ENCODE results near the gene PCK1. TPM values are rescaled to one million over a fixed set of nuclear protein-coding genes. Genes with fewer than 3 reads are reported as not detected.

The PCK1 gene
- total RNA-seq, 1 donor from 2014 or later = not detected

DNA sequence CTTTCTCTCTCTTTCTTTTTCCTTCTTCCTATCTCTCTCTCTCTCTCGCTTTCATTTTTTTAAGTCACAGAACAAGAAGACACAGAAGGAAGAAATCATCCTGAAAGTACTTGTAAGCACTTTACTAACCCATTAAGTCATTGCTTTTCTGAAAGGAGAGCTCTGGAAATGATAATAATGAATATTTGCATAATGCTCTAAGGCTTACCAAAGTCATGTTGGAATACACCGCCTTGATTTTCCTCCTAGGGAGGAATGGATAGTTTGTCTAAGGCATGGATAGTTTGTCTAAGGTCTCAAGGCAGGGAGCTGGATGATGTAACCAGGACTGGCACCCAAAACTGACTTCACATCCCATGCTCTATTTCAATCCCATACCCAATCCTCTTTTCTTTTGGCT, 23.1 kb upstream of the PCK1 start:
- Mint-ChIP-seq H3K4me1 (no peaks in the 10 kb centered on the region), H3K27me3 (ENCODE audit: low read depth) (peaks cover 43% of the 10 kb centered on the region)
- TF ChIP-seq, protein P1, sequence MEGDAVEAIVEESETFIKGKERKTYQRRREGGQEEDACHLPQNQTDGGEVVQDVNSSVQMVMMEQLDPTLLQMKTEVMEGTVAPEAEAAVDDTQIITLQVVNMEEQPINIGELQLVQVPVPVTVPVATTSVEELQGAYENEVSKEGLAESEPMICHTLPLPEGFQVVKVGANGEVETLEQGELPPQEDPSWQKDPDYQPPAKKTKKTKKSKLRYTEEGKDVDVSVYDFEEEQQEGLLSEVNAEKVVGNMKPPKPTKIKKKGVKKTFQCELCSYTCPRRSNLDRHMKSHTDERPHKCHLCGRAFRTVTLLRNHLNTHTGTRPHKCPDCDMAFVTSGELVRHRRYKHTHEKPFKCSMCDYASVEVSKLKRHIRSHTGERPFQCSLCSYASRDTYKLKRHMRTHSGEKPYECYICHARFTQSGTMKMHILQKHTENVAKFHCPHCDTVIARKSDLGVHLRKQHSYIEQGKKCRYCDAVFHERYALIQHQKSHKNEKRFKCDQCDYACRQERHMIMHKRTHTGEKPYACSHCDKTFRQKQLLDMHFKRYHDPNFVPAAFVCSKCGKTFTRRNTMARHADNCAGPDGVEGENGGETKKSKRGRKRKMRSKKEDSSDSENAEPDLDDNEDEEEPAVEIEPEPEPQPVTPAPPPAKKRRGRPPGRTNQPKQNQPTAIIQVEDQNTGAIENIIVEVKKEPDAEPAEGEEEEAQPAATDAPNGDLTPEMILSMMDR (conservative IDR thresholded peaks at IDR 0.05) = no peak

DNA sequence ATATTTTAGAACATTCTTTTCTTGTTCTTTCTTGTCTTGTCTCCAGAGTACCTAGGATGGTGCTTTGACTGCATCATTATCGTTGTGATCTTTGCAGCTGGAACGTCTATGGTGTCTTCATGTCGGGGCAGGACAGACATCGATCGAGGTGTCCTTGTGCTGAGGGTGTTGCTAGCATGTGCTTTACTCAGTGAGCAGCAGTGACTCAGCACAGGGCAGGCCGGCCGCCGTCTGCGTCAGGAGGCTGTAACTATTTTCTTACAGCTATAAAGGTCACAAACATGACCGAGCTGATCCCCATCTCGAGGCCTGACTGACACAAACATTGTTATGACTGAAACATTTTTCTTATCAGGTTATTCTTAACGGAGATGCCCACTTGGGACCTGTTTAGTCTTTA, 21.0 kb upstream of the PCK1 start:
- Mint-ChIP-seq H3K9me3 (peaks cover 3% of the 10 kb centered on the region), H3K4me3 (no peak overlapping the region), H3K27me3 (ENCODE audit: low read depth) (peaks cover 38% of the 10 kb centered on the region), H3K36me3 (ENCODE audit: low read depth) (no peaks in the 10 kb centered on the region), H3K4me1 (peaks cover 2% of the 10 kb centered on the region), H3K27ac (ENCODE audit: unreplicated experiment) (no peak overlapping the region)
- TF ChIP-seq, protein P1 (conservative IDR thresholded peaks at IDR 0.05) = no peak
- DNase-seq (ENCODE audit: low read depth, low spot score) = no peak

More for the DNA sequence above, 23.1 kb upstream of the PCK1 start:
- Mint-ChIP-seq H3K36me3 (ENCODE audit: low read depth) (no peaks in the 10 kb centered on the region), H3K27ac (ENCODE audit: unreplicated experiment) (no peak overlapping the region), H3K4me3 (no peak overlapping the region), H3K9me3 (peaks cover 4% of the 10 kb centered on the region)
- no peak for DNase-seq (ENCODE audit: low read depth, low spot score)

DNA sequence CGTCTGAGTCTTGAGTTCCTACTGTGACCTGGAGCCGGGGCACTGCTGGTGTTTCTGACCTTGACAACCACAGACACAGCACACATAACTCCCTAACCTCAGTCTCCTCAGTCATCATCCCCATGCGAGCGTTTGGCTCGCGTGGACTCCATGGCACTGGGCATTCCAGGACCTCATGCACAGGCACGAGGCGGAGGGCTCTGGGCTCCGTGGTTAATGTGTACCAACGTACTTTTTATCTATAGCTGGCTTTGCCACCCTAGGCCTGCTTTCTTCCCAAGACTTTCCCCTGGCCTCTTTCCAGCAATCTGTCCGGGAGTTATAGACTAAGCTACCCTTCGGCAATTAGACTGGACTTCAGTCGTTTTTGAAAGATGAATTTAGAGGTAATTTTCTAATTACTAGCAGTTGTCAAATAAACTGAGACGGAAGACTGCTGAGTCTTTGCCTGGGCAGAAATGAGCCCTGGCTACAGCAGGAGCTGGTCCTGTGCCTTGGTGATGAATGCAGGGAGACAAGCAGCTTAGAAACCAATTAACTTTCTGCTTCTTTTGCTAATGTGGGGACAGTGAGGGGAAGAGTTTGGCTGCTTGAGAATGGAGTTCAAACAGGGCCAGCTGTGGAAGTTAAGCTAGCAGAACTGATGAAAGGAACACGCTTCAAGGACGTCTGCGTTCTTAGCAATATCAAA, 19.9 kb upstream of the PCK1 start:
- Mint-ChIP-seq H3K9me3 (peaks cover 3% of the 10 kb centered on the region), H3K27ac (ENCODE audit: unreplicated experiment) (no peak overlapping the region)

DNA sequence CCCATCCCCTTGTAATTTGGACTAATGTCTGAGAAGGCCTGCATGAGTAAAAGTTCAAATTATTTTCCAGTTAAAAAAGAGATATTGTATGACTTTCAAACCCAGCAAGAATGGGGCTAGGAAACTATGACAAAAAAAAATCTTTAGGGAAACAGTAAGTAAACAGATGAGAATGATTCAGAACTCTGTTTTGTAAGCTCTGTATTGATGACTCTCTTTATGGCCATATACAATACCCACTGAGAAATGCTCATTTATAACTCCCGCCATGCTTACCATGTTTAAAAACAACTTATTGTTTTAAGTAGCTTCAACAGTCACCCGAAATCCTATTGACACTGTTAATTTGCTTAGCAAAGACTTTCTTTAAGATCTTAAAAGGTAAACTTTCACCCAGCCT, 17.2 kb upstream of the PCK1 start:
- no peaks in the 10 kb centered on the region for H3K9me3 Mint-ChIP-seq
- H3K27me3 Mint-ChIP-seq (ENCODE audit: low read depth) = peaks cover 9% of the 10 kb centered on the region
- TF ChIP-seq, protein P1 (conservative IDR thresholded peaks at IDR 0.05) = no peak
- no peak overlapping the region for H3K4me3 Mint-ChIP-seq
- no peaks in the 10 kb centered on the region for H3K36me3 Mint-ChIP-seq (ENCODE audit: low read depth)
- no peak overlapping the region for H3K27ac Mint-ChIP-seq (ENCODE audit: unreplicated experiment)
- DNase-seq (ENCODE audit: low read depth, low spot score) = no peak
- H3K4me1 Mint-ChIP-seq = peaks cover 9% of the 10 kb centered on the region

More for the DNA sequence above, 19.9 kb upstream of the PCK1 start:
- Mint-ChIP-seq H3K4me1 (peaks cover 9% of the 10 kb centered on the region), H3K36me3 (ENCODE audit: low read depth) (no peaks in the 10 kb centered on the region), H3K27me3 (ENCODE audit: low read depth) (peaks cover 29% of the 10 kb centered on the region), H3K4me3 (no peak overlapping the region)
- DNase-seq (ENCODE audit: low read depth, low spot score) = no peak
- TF ChIP-seq, protein P1 (conservative IDR thresholded peaks at IDR 0.05) = no peak

DNA sequence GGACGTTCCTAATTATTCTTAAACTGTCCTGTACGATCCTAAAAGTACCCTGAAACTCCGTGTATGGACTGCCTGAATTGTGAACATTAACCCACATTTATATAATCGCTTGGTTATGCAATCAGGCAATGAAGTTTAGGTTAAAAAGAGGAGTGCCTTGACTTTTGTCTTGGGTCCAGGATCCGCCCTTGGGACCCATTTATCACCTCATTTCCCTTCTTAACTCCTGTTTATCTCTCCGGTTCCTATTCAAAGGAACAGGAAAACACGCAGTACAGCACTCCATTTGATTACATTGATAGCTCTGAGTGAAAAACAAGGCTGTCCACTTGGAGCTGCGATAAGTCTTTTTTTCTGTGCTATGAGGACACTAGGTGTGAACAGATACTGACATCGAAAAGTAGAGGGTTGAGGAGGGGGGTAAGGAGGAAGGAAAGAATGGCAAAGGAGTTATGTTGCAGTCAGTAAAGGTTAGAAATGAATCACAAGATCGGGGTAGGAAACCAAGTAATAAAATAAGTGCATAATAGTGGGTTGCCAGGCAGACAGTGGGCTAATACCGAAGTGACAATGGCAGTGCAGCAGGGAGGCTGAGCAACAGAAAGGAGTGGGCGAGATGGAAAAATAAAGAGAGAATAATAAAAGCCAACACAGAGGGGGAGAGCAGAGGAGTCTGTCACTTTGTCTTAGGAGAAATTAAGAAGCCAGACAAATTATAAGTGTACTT, 15.9 kb upstream of the PCK1 start:
- no peak overlapping the region for H3K27ac Mint-ChIP-seq (ENCODE audit: unreplicated experiment)
- no peaks in the 10 kb centered on the region for H3K36me3 Mint-ChIP-seq (ENCODE audit: low read depth)

More for the DNA sequence above, 15.9 kb upstream of the PCK1 start:
- TF ChIP-seq, protein P1 (conservative IDR thresholded peaks at IDR 0.05) = no peak
- DNase-seq (ENCODE audit: low read depth, low spot score) = no peak
- peaks cover 9% of the 10 kb centered on the region for H3K27me3 Mint-ChIP-seq (ENCODE audit: low read depth)
- peaks cover 9% of the 10 kb centered on the region for H3K4me1 Mint-ChIP-seq
- no peaks in the 10 kb centered on the region for H3K9me3 Mint-ChIP-seq
- H3K4me3 Mint-ChIP-seq = no peak overlapping the region

All from neural crest cell (in vitro differentiated cells).